Left lung (tissue), 10 donors: ENCODE measurements around the gene DLG2. TPM values are rescaled to one million over a fixed set of nuclear protein-coding genes. Genes with fewer than 3 reads are reported as not detected.

Source experiments
- ATAC-seq: fragments of 200-7000 bp; cut with Tn5 transposase; one replicate; pipeline ENCODE4 v1.9.1; 2020; ENCODE audit warnings: moderate library complexity
- DNase-seq, 4 donors: peaks; one replicate each; pipeline ENCODE4 v3.0.0-alpha.2; 2013 to 2020
- H3K27ac ChIP-seq, 2 donors: fragments of 200-600 bp; sonication (generic) in 1 of 2; one replicate each; pipeline versions ENCODE4 v1.5.0 to v1.8.0; 2020 to 2021
- H3K27me3 ChIP-seq, 2 donors: fragments of 200-600 bp; sonication (generic) in 1 of 2; one replicate each; pipeline versions ENCODE4 v1.5.0 to v1.8.0; 2020 to 2021
- H3K36me3 ChIP-seq, 2 donors: fragments of 200-600 bp; sonication (generic) in 1 of 2; one replicate each; pipeline versions ENCODE4 v1.5.0 to v1.8.0; 2020 to 2021
- H3K4me1 ChIP-seq, 2 donors: fragments of 200-600 bp; one replicate each; pipeline ENCODE4 v1.8.0; 2021
- H3K4me3 ChIP-seq, 2 donors: fragments of 200-600 bp; sonication (generic) in 1 of 2; one replicate each; pipeline versions ENCODE4 v1.5.0 to v1.8.0; 2020 to 2021; ENCODE audit warnings: mild to moderate bottlenecking in 1 of 2
- H3K9me3 ChIP-seq, 2 donors: fragments of 200-600 bp; sonication (generic) in 1 of 2; one replicate each; pipeline versions ENCODE4 v1.5.0 to v1.8.0; 2020 to 2021
- CTCF ChIP-seq, 2 donors: fragments of 200-600 bp; sonication (generic) in 1 of 2; IDR thresholded peaks; one replicate each; pipeline versions ENCODE4 v1.5.0 to v1.8.0; 2021; ENCODE audit warnings: antibody characterized with exemption in 2 of 2
- intact Hi-C, 2 donors: fragments of 100-400 bp; cut with DNase I; formaldehyde crosslinking; loops; one replicate each; pipeline versions ENCODE4 v1.11.2 to v1.14.2; 2022
- polyA plus RNA-seq, 6 donors: library from polyadenylated mRNA; unstranded; fragments of 120-200 nt; gene quantifications; one replicate each; pipeline ENCODE4 v1.2.1, GENCODE V29; 2013; ENCODE audit not compliant: insufficient read length in 6 of 6
- total RNA-seq, 2 donors: library from RNA; stranded (reverse); fragmentation: NEBNext Ultra II Directional; extraction: Animal tissue kit (Norgen Biotek cat#: 25700); gene quantifications; one replicate each; pipeline ENCODE4 v1.2.1, GENCODE V29; 2021
- donor health status: DM: no; HTN: yes; CAD: no.
- donor health status: DM: no; HTN: no; CAD: no.

Gene DLG2
- total and polyA plus RNA-seq, 8 donors, result 4.5 to 15.0 (median 8.6) TPM

GRCh38 chr11:85042361-85042760, 584.8 kb downstream of the DLG2 start:
- DNase-seq (no peak), ATAC-seq (no peak)
- H3K27ac ChIP-seq, result no peak overlapping the region
- H3K4me1 ChIP-seq, result no peaks in the 10 kb centered on the region
- no peak overlapping the region for H3K4me3 ChIP-seq
- no peak for TF ChIP-seq CTCF (IDR thresholded peaks at IDR 0.05)
- intact Hi-C loops, result no loop called here
- no peaks in the 10 kb centered on the region for H3K9me3 ChIP-seq
- no peaks in the 10 kb centered on the region for H3K36me3 ChIP-seq
- H3K27me3 ChIP-seq, result no peaks in the 10 kb centered on the region

GRCh38 chr11:85040166-85040565, 587.0 kb downstream of the DLG2 start:
- ATAC-seq, result no peak
- intact Hi-C loops, result no loop called here

DNA sequence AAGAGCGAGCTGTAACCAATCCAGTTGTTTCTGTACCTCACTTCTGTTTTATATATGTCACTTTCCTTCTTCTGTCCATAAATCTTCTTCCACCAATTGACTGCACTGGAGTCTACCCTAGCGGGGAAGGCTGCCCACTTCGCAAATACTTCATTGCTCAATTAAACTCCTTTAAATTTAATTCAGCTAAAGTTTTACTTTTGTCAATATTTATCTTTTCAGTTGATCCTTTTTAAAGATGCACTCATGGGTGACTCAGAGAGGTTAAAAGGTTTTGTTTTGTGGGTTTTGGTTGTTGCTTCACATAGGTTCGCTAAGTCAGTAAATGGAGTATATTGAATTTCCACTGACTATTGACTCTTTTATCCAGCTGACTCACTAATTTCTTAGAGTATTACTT, 597.2 kb downstream of the DLG2 start:
- DNase-seq (no peak), ATAC-seq (peak; percentile 35)
- H3K9me3 ChIP-seq, result peaks cover 0 to 19% of the 10 kb centered on the region in 2 donors
- intact Hi-C loops, result no loop called here
- H3K27me3 ChIP-seq, result no peaks in the 10 kb centered on the region
- H3K27ac ChIP-seq, result no peak overlapping the region
- TF ChIP-seq CTCF (IDR thresholded peaks at IDR 0.05), result no peak
- no peaks in the 10 kb centered on the region for H3K36me3 ChIP-seq
- H3K4me3 ChIP-seq, result no peak overlapping the region
- no peaks in the 10 kb centered on the region for H3K4me1 ChIP-seq

More at GRCh38 chr11:85040166-85040565, 587.0 kb downstream of the DLG2 start:
- TF ChIP-seq CTCF (IDR thresholded peaks at IDR 0.05), result no peak
- no peak for DNase-seq
- no peak overlapping the region for H3K27ac ChIP-seq
- no peaks in the 10 kb centered on the region for H3K9me3 ChIP-seq
- H3K4me3 ChIP-seq, result no peak overlapping the region
- no peaks in the 10 kb centered on the region for H3K36me3 ChIP-seq
- H3K27me3 ChIP-seq, result no peaks in the 10 kb centered on the region
- no peaks in the 10 kb centered on the region for H3K4me1 ChIP-seq

DNA sequence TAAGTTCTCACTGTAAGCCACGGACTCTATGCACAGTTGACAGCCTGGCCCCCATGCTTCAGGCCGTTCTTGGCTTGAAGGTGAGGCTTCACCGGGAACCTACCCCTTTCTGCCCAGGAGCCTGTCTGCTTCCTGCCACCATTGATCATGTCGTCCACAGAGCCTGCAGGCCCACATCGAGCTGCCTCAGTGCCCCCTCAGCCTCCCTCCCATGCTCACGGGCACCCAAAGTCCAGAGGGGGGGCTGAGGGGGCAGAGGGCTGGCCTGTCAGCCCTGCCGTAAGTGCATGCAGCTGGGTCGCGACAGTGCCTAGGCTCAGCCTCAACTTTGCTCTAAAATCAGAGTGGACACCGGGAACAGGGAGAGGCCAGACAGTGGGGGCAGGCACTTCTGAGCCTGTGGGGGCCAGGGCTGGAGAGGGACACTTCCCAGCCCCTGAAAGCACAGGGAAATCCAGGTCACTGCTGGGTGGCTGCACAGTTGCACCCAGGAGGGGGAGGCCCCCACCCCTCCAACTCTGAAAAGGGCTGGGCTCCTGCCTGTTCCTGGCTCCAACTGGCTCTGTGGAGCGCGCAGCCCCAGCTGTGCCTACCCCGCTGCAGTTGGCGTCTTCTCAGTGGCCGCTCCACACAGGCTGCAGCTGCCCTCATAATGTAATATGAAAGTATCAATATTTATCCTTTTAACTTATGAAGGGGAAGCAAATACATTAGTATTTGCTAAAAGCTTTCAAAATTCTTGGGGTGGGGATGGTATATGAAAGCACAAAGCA, 598.6 kb downstream of the DLG2 start:
- Histone ChIP-seq H3K27me3 (no peaks in the 10 kb centered on the region), H3K9me3 (peaks cover 0 to 15% of the 10 kb centered on the region in 2 donors), H3K27ac (no peak overlapping the region), H3K4me3 (no peak overlapping the region), H3K4me1 (no peaks in the 10 kb centered on the region), H3K36me3 (no peaks in the 10 kb centered on the region)
- intact Hi-C loops, result no loop called here
- ATAC-seq, result no peak
- no peak for TF ChIP-seq CTCF (IDR thresholded peaks at IDR 0.05)
- peak in 1 of 4 donors; percentile 51 for DNase-seq

DNA sequence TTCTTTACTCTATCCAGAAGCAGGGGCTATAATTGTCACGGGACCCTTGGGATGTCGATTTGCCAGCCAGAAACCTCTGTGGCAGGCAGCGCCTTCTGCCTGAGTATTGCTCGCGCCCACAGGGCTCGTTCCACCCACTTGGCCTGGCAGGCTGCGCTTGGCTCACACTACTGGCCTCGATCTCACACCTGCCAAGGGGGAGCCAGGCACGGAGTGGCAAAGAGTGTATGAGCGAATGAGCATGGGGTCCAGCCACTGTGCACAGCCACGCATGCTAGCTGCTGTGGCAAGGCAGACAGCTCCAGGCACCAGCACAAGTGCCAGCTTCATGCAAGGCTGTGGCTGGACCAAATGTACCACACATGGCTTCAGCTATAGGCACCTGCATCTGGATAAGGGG, 599.8 kb downstream of the DLG2 start:
- intact Hi-C loops, result no loop called here
- no peak overlapping the region for H3K4me3 ChIP-seq
- H3K9me3 ChIP-seq, result peaks cover 0 to 15% of the 10 kb centered on the region in 2 donors
- peak in 1 of 4 donors; percentile 57 for DNase-seq
- no peaks in the 10 kb centered on the region for H3K27me3 ChIP-seq
- ATAC-seq, result no peak
- no peaks in the 10 kb centered on the region for H3K4me1 ChIP-seq
- no peak for TF ChIP-seq CTCF (IDR thresholded peaks at IDR 0.05)
- H3K27ac ChIP-seq, result no peak overlapping the region
- H3K36me3 ChIP-seq, result no peaks in the 10 kb centered on the region
